Neural cell (in vitro differentiated cells): ENCODE data around the gene APBA2. TPM values are rescaled to one million over a fixed set of nuclear protein-coding genes. Genes with fewer than 3 reads are reported as not detected.

ENCODE experiments used
- H2AFZ ChIP-seq: fragments of 200-600, 300-800 bp; sonication (generic), shearing (Covaris generic); 2 replicates; pipeline ENCODE4 v1.6.0; 2014; ENCODE audit warnings: low read depth, mild to moderate bottlenecking, antibody characterized with exemption, low read length, moderate library complexity
- H3F3A ChIP-seq: fragments of 200-600 bp; shearing (Covaris generic); 2 replicates; pipeline ENCODE4 v1.6.1; 2016; ENCODE audit warnings: mild to moderate bottlenecking, moderate library complexity, mixed read lengths, antibody characterized with exemption, low read length; ENCODE audit not compliant: insufficient read depth, poor library complexity, severe bottlenecking
- H3K27ac ChIP-seq: fragments of 200-600, 300-800 bp; sonication (generic), shearing (Covaris generic); 2 replicates; pipeline ENCODE4 v1.5.1; 2014; ENCODE audit warnings: mild to moderate bottlenecking, low read length, moderate library complexity
- H3K27me3 ChIP-seq: fragments of 300-800, 200-600 bp; sonication (generic), shearing (Covaris generic); 2 replicates; pipeline ENCODE4 v1.6.0; 2014; ENCODE audit warnings: mild to moderate bottlenecking, low read depth, low read length, moderate library complexity; ENCODE audit not compliant: insufficient read depth
- H3K36me3 ChIP-seq: fragments of 300-800, 200-600 bp; sonication (generic), shearing (Covaris generic); 2 replicates; pipeline ENCODE4 v1.5.1; 2014; ENCODE audit warnings: mild to moderate bottlenecking, antibody characterized with exemption, low read length, moderate library complexity; ENCODE audit not compliant: insufficient read depth
- H3K4me2 ChIP-seq: fragments of 300-800, 200-600 bp; sonication (generic), shearing (Covaris generic); 2 replicates; pipeline ENCODE4 v1.6.0; 2014; ENCODE audit warnings: mild to moderate bottlenecking, low read length
- H3K4me3 ChIP-seq: fragments of 300-800, 200-600 bp; sonication (generic), shearing (Covaris generic); 2 replicates; pipeline ENCODE4 v1.5.1; 2014; ENCODE audit warnings: mild to moderate bottlenecking, low read length, moderate library complexity
- H3K79me2 ChIP-seq: fragments of 200-600 bp; shearing (Covaris generic); replicated peaks from 2 replicates; pipeline ENCODE4 v1.6.0; 2014; ENCODE audit warnings: mild to moderate bottlenecking, low read length, moderate library complexity; ENCODE audit not compliant: insufficient read depth
- H3K9ac ChIP-seq: fragments of 300-800, 200-600 bp; sonication (generic), shearing (Covaris generic); 2 replicates; pipeline ENCODE4 v1.6.1; 2016; ENCODE audit warnings: mild to moderate bottlenecking, low read length, mixed read lengths
- H3K9me2 ChIP-seq: fragments of 200-600 bp; shearing (Covaris generic); 2 replicates; pipeline ENCODE4 v1.6.1; 2016; ENCODE audit warnings: mild to moderate bottlenecking, low read length, mixed read lengths; ENCODE audit not compliant: insufficient read depth
- H3K9me3 ChIP-seq: fragments of 200-600, 300-800 bp; sonication (generic), shearing (Covaris generic); 2 replicates; pipeline ENCODE4 v1.6.1; 2016; ENCODE audit warnings: mild to moderate bottlenecking, mixed run types, low read length, moderate library complexity, mixed read lengths
- H4K20me1 ChIP-seq: fragments of 200-600 bp; shearing (Covaris generic); 2 replicates; pipeline ENCODE4 v1.6.1; 2016; ENCODE audit warnings: mild to moderate bottlenecking, mixed run types; ENCODE audit not compliant: insufficient read depth
- CTCF ChIP-seq: fragments of 450-650 bp; IDR thresholded peaks from 2 replicates; pipeline ENCODE4 v1.5.1; 2014; ENCODE audit warnings: antibody characterized with exemption, mild to moderate bottlenecking, moderate library complexity; ENCODE audit not compliant: poor library complexity, severe bottlenecking
- EP300 ChIP-seq: fragments of 450-650 bp; conservative IDR thresholded peaks from 2 replicates; pipeline ENCODE4 v1.6.1; 2014; ENCODE audit warnings: antibody characterized with exemption, mild to moderate bottlenecking, moderate library complexity; ENCODE audit not compliant: poor library complexity, severe bottlenecking
- EZH2 ChIP-seq: fragments of 200-600, 300-800 bp; shearing (Covaris generic), sonication (generic); IDR thresholded peaks from 2 replicates; pipeline ENCODE4 v1.6.1; 2014; ENCODE audit warnings: antibody characterized with exemption, low read length, borderline replicate concordance, mild to moderate bottlenecking; ENCODE audit not compliant: insufficient read depth, poor library complexity, severe bottlenecking
- MXI1 ChIP-seq: fragments of 450-650 bp; conservative IDR thresholded peaks from 2 replicates; pipeline ENCODE4 v1.6.1; 2014; ENCODE audit warnings: antibody characterized with exemption, mild to moderate bottlenecking; ENCODE audit not compliant: poor library complexity, severe bottlenecking
- POLR2AphosphoS5 ChIP-seq: IDR thresholded peaks from 2 replicates; pipeline ENCODE4 v1.6.1; 2012
- RAD21 ChIP-seq: fragments of 450-650 bp; conservative IDR thresholded peaks from 2 replicates; pipeline ENCODE4 v1.6.1; 2014; ENCODE audit warnings: antibody characterized with exemption, mild to moderate bottlenecking, moderate library complexity
- REST ChIP-seq: IDR thresholded peaks from 2 replicates; pipeline ENCODE4 v1.6.1; 2012; ENCODE audit warnings: borderline replicate concordance
- SMC3 ChIP-seq: fragments of 450-650 bp; conservative IDR thresholded peaks from 2 replicates; pipeline ENCODE4 v1.6.1; 2014; ENCODE audit warnings: antibody characterized with exemption, mild to moderate bottlenecking, moderate library complexity; ENCODE audit not compliant: poor library complexity
- TAF1 ChIP-seq: IDR thresholded peaks from 2 replicates; pipeline ENCODE4 v1.6.1; 2012; ENCODE audit warnings: low read depth
- polyA plus RNA-seq: library from polyadenylated mRNA; depleted of rRNA; stranded (reverse); fragments of >200 nt; gene quantifications from 2 replicates; pipeline ENCODE4 v1.2.3, GENCODE V29; 2014

The APBA2 gene
- polyA plus RNA-seq, 1 donor from 2014 or later: 134 TPM

- Histone ChIP-seq H3K9me2 (no peaks in the 10 kb centered on the region), H3K79me2 (no peaks in the 10 kb centered on the region), H4K20me1 (no peaks in the 10 kb centered on the region), H3K4me2 (no peak overlapping the region), H3K9ac (no peak overlapping the region), H3F3A (no peaks in the 10 kb centered on the region), H3K27ac (no peak overlapping the region), H3K36me3 (no peaks in the 10 kb centered on the region), H2AFZ (no peak overlapping the region), H3K9me3 (no peaks in the 10 kb centered on the region), H3K27me3 (no peaks in the 10 kb centered on the region), H3K4me3 (no peak overlapping the region)
- TF ChIP-seq POLR2AphosphoS5 (no peak), SMC3 (no peak), MXI1 (no peak), TAF1 (no peak), RAD21 (no peak), EP300 (no peak), CTCF (no peak), REST (no peak), EZH2 (no peak)
Measured at GRCh38 chr15:28868744-28869345, 16.9 kb upstream of the APBA2 start.

DNA sequence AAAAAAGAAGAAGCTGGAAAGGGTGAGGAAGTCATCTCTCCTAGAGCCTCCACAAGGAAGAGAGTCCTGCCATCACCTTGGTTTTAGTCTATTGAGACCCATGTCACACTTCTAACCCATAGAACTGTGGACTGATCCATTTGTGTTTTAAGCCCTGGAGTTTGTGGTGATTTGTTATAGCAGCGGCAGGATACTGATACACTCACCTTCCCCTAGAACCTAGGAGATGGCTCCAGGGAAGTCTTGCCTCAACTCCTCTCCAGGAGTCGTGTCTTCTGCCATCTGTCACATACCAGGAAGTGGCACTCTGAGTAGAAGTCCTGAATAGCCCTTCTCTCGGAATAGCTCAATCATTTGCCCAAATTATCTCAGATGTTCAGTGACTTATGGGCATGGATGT, 14.6 kb upstream of the APBA2 start:
- no peak overlapping the region for H3K9ac ChIP-seq
- no peaks in the 10 kb centered on the region for H3K79me2 ChIP-seq
- no peak overlapping the region for H3K27ac ChIP-seq
- no peaks in the 10 kb centered on the region for H3K36me3 ChIP-seq
- TF ChIP-seq SMC3 (no peak), POLR2AphosphoS5 (no peak), EP300 (no peak), REST (no peak), CTCF (no peak), RAD21 (no peak), EZH2 (no peak), TAF1 (no peak), MXI1 (no peak)
- no peaks in the 10 kb centered on the region for H4K20me1 ChIP-seq
- no peaks in the 10 kb centered on the region for H3K9me2 ChIP-seq
- H3F3A ChIP-seq: no peaks in the 10 kb centered on the region
- H3K27me3 ChIP-seq: no peaks in the 10 kb centered on the region
- no peak overlapping the region for H3K4me2 ChIP-seq
- H3K9me3 ChIP-seq: no peaks in the 10 kb centered on the region
- no peak overlapping the region for H2AFZ ChIP-seq
- H3K4me3 ChIP-seq: no peak overlapping the region
